ENCODE measurements around the gene SSH2. TPM values are rescaled to one million over a fixed set of nuclear protein-coding genes. Genes with fewer than 3 reads are reported as not detected.

SSH2 gene
- total and polyA plus RNA-seq, 9 of the 15 experiments (the other 6 are each of a cell fraction or from before 2014, with no cell fraction given), result 3.9 to 16.1 (median 10.2) TPM

GRCh38 chr17:29612094-29612403 lies 318.0 kb downstream of the SSH2 start (continued):
- no peak for TF ChIP-seq ZBED1 (IDR thresholded peaks at IDR 0.05)
- TF ChIP-seq ZNF586 (CRISPR knock-in tag; conservative IDR thresholded peaks at IDR 0.05), result no peak

- no peak for DNase-seq (ENCODE audit: extremely low read depth in 1 of 4, low spot score in 3 of 4)
- Histone ChIP-seq H3K4me3 (no peak overlapping the region), H3K9me3 (replicated peaks; ENCODE audit: control insufficient read depth, insufficient read depth, low read depth, low read length) (no peaks in the 10 kb centered on the region), H3K27me3 (ENCODE audit: control insufficient read depth in 2 of 2, insufficient read depth in 2 of 2, low read length in 2 of 2) (no peaks in the 10 kb centered on the region), H2AFZ (ENCODE audit: low read depth, low read length) (no peak overlapping the region), H3K9me1 (ENCODE audit: control insufficient read depth, insufficient read depth, low read length) (peaks cover 7% of the 10 kb centered on the region), H3K27ac (ENCODE audit: extremely low read depth, low read depth, low read length) (no peak overlapping the region), H3K36me3 (ENCODE audit: control insufficient read depth, insufficient read depth, low read length) (peaks cover 3% of the 10 kb centered on the region; the same call in 1 of the 3 replicates), H3K79me2 (ENCODE audit: control insufficient read depth, insufficient read depth, low read length) (no peaks in the 10 kb centered on the region), H4K20me1 (replicated peaks; ENCODE audit: control insufficient read depth, insufficient read depth, low read length) (no peaks in the 10 kb centered on the region; the same call in 1 of the 2 replicates), H3K4me1 (replicated peaks in 1 of 2; ENCODE audit: control insufficient read depth in 2 of 2, insufficient read depth in 2 of 2, low read length in 2 of 2) (peaks cover 12 to 45% of the 10 kb centered on the region in 2 experiments; a peak in 4 of 5 replicates), H3K4me2 (ENCODE audit: insufficient read depth, low read length) (no peak overlapping the region), H3K9ac (ENCODE audit: insufficient read depth in 1 of 2, low read depth in 2 of 2, low read length in 2 of 2) (no peak overlapping the region)
- TF ChIP-seq ZNF444 (CRISPR knock-in tag; IDR thresholded peaks at IDR 0.05) (no peak), CHD4 (IDR thresholded peaks at IDR 0.05; ENCODE audit: insufficient read depth, insufficient replicate concordance, low read depth, low read length, poor library complexity, severe bottlenecking) (no peak), ZNF592 (IDR thresholded peaks at IDR 0.05) (no peak), BCL6 (CRISPR knock-in tag; IDR thresholded peaks at IDR 0.05) (no peak), TAF15 (IDR thresholded peaks at IDR 0.05; ENCODE audit: low read depth, low read length) (no peak), E2F5 (CRISPR knock-in tag; IDR thresholded peaks at IDR 0.05) (no peak)
- in situ Hi-C loops (cut with MboI) (no loop called here), intact Hi-C loops (cut with micrococcal nuclease) (loop anchor here (10.0 kb wide), 1 partner anchor 467 kb away; no protein-coding TSS in a partner anchor)
- no peak for FAIRE-seq
- 88% methylated on average over 11 of the region's 11 CpGs for WGBS (ENCODE audit: insufficient coverage, low coverage, missing lambda C conversion rate)
- BruUV-seq (replicated peaks), result no TSS peak
- ChIA-PET POLR2A (interaction anchor here (0.6 to 1.2 kb wide), 2 partner anchors 12 to 15 kb away, joined by 3 to 4 read pairs; no protein-coding TSS in a partner anchor), CTCF (ENCODE audit: low intra/inter-chr PET ratio) (no interaction called here)
- ATAC-seq, result no peak
Measured at GRCh38 chr17:29611351-29612093, 318.5 kb downstream of the SSH2 start.
